SK-N-SH (cell line): Measurements from ENCODE around the gene ACSL3. TPM values are rescaled to one million over a fixed set of nuclear protein-coding genes. Genes with fewer than 3 reads are reported as not detected.

Source experiments
- CTCF ChIA-PET: fragments of 300-600, 350-600 bp; formaldehyde crosslinking; extraction: SDS; loops from one replicate; lab custom pipeline; 2021; lab: Yijun Ruan, JAX
- POLR2A ChIA-PET: fragments of 350-600 bp; sonication (Branson Sonifier 250); formaldehyde crosslinking; extraction: SDS; loops from one replicate; lab custom pipeline; 2020; ENCODE audit warnings: antibody characterized with exemption, inconsistent platforms; lab: Yijun Ruan, JAX
- DNase-seq: peaks from one replicate; pipeline ENCODE4 v3.0.0; 2012
- H2AFZ ChIP-seq: fragments of 200-600 bp; sonication (generic); 2 replicates; pipeline ENCODE4 v1.8.1; 2016; ENCODE audit warnings: antibody characterized with exemption, mild to moderate bottlenecking, low read depth
- H3F3A ChIP-seq: fragments of 200-600 bp; sonication (generic); replicated peaks from 2 replicates; pipeline ENCODE3; 2016; ENCODE audit warnings: antibody characterized with exemption, mild to moderate bottlenecking; ENCODE audit not compliant: insufficient read depth
- H3K27ac ChIP-seq, 2 experiments: fragments of 200-500 bp in 1 of 2; fragments of 200-600 bp in 1 of 2; sonication (Bioruptor generic) in 1 of 2; sonication (generic), shearing (Covaris generic) in 1 of 2; 2 replicates each; pipeline versions ENCODE4 v1.5.1 to v1.6.1; 2014 to 2016; ENCODE audit warnings: low read depth in 2 of 2, inconsistent platforms in 1 of 2, low read length in 1 of 2, mild to moderate bottlenecking in 1 of 2, mixed read lengths in 1 of 2
- H3K27me3 ChIP-seq: fragments of 200-600 bp; sonication (generic), shearing (Covaris generic); 2 replicates; pipeline ENCODE4 v1.6.1; 2016; ENCODE audit warnings: mixed run types; ENCODE audit not compliant: insufficient read depth
- H3K36me3 ChIP-seq, 2 experiments: fragments of 200-500 bp in 1 of 2; fragments of 200-600 bp in 1 of 2; sonication (Bioruptor generic) in 1 of 2; sonication (generic) in 1 of 2; replicated peaks in 1 of 2; 2 replicates each; pipeline versions ENCODE3 to v1.5.1; 2014 to 2016; ENCODE audit warnings: low read length in 1 of 2, mild to moderate bottlenecking in 1 of 2; ENCODE audit not compliant: insufficient read depth in 2 of 2, control insufficient read depth in 1 of 2
- H3K4me1 ChIP-seq, 2 experiments: fragments of 200-500 bp in 1 of 2; fragments of 200-600 bp in 1 of 2; sonication (Bioruptor generic) in 1 of 2; sonication (generic), shearing (Covaris generic) in 1 of 2; 2 replicates each; pipeline versions ENCODE4 v1.5.1 to v1.6.1; 2014 to 2016; ENCODE audit warnings: low read depth in 1 of 2, low read length in 1 of 2, mixed run types in 1 of 2; ENCODE audit not compliant: insufficient read depth in 2 of 2, control insufficient read depth in 1 of 2
- H3K4me2 ChIP-seq: fragments of 200-600 bp; sonication (generic), shearing (Covaris generic); 2 replicates; pipeline ENCODE4 v1.6.1; 2017; ENCODE audit warnings: mixed run types
- H3K4me3 ChIP-seq, 2 experiments: fragments of 200-500 bp in 1 of 2; fragments of 200-600 bp in 1 of 2; sonication (Bioruptor generic) in 1 of 2; sonication (generic), shearing (Covaris generic) in 1 of 2; 2 replicates each; pipeline versions ENCODE4 v1.5.1 to v1.8.1; 2014 to 2016; ENCODE audit warnings: low read depth in 2 of 2, inconsistent platforms in 1 of 2, low read length in 1 of 2, mild to moderate bottlenecking in 1 of 2, mixed read lengths in 1 of 2, moderate library complexity in 1 of 2
- H3K79me2 ChIP-seq: fragments of 200-600 bp; sonication (generic); 2 replicates; pipeline ENCODE4 v1.8.1; 2017; ENCODE audit warnings: mild to moderate bottlenecking; ENCODE audit not compliant: insufficient read depth
- H3K9ac ChIP-seq: fragments of 200-600 bp; sonication (generic); 2 replicates; pipeline ENCODE4 v1.6.1; 2017; ENCODE audit warnings: mixed run types
- H3K9me2 ChIP-seq: fragments of 200-600 bp; sonication (generic); 2 replicates; pipeline ENCODE4 v1.6.1; 2017; ENCODE audit warnings: mixed run types
- H3K9me3 ChIP-seq: fragments of 200-600 bp; sonication (generic); 2 replicates; pipeline ENCODE4 v1.6.1; 2017; ENCODE audit warnings: mixed run types, mild to moderate bottlenecking, moderate library complexity
- H4K20me1 ChIP-seq: fragments of 200-600 bp; sonication (generic); 2 replicates; pipeline ENCODE4 v1.6.1; 2017; ENCODE audit warnings: mild to moderate bottlenecking, mixed run types; ENCODE audit not compliant: insufficient read depth
- CTCF ChIP-seq: fragments of 200-600 bp; sonication (generic); IDR thresholded peaks from 2 replicates; pipeline ENCODE4 v1.6.1; 2017; ENCODE audit warnings: antibody characterized with exemption, mild to moderate bottlenecking, moderate library complexity
- ELF1 ChIP-seq: IDR thresholded peaks from 2 replicates; pipeline ENCODE4 v1.4.0; 2012
- EP300 ChIP-seq, 2 experiments: IDR thresholded peaks; 2 replicates each; pipeline versions ENCODE4 v1.4.0 to v1.6.1; 2012; ENCODE audit warnings: borderline replicate concordance in 1 of 2, low read depth in 1 of 2, low read length in 1 of 2
- EZH2phosphoT487 ChIP-seq: fragments of 200-600 bp; sonication (generic); IDR thresholded peaks from 2 replicates; pipeline ENCODE4 v1.6.1; 2017; ENCODE audit warnings: low read depth, mixed run types, mild to moderate bottlenecking, antibody characterized with exemption, moderate library complexity, borderline replicate concordance
- FOSL2 ChIP-seq: IDR thresholded peaks from 2 replicates; pipeline ENCODE4 v1.4.0; 2012; ENCODE audit warnings: low read depth, mild to moderate bottlenecking, moderate library complexity, borderline replicate concordance
- FOXJ3 ChIP-seq: sonication (generic); formaldehyde crosslinking; IDR thresholded peaks from 2 replicates; pipeline ENCODE4 v1.5.1; 2020; ENCODE audit warnings: mild to moderate bottlenecking, missing genetic modification reagents
- FOXM1 ChIP-seq: IDR thresholded peaks from 2 replicates; pipeline ENCODE4 v1.4.0; 2012; ENCODE audit warnings: low read depth, mild to moderate bottlenecking
- GABPA ChIP-seq: IDR thresholded peaks from 2 replicates; pipeline ENCODE4 v1.4.0; 2012; ENCODE audit warnings: low read depth, mild to moderate bottlenecking
- NRF1 ChIP-seq: IDR thresholded peaks from 2 replicates; pipeline ENCODE4 v1.6.1; 2012; ENCODE audit warnings: low read depth, mild to moderate bottlenecking, low read length
- PBX3 ChIP-seq: IDR thresholded peaks from 2 replicates; pipeline ENCODE4; 2012
- REST ChIP-seq: IDR thresholded peaks from 2 replicates; pipeline ENCODE4 v1.6.1; 2012; ENCODE audit warnings: mild to moderate bottlenecking, low read depth, low read length, moderate library complexity
- TAF1 ChIP-seq: IDR thresholded peaks from 2 replicates; pipeline ENCODE4 v1.6.1; 2012; ENCODE audit warnings: low read depth, mild to moderate bottlenecking, low read length, moderate library complexity, borderline replicate concordance
- TCF12 ChIP-seq: IDR thresholded peaks from 2 replicates; pipeline ENCODE4 v1.4.0; 2012
- TEAD4 ChIP-seq: IDR thresholded peaks from 2 replicates; pipeline ENCODE4 v1.4.0; 2012; ENCODE audit warnings: mild to moderate bottlenecking, borderline replicate concordance; ENCODE audit not compliant: insufficient read depth
- YY1 ChIP-seq: IDR thresholded peaks from 2 replicates; pipeline ENCODE4 v1.4.0; 2012; ENCODE audit warnings: low read depth, mild to moderate bottlenecking
- ZBTB33 ChIP-seq: IDR thresholded peaks from 2 replicates; pipeline ENCODE4 v1.4.0; 2012; ENCODE audit warnings: low read depth, borderline replicate concordance
- WGBS: methylation state at CpG from one replicate; pipeline ENCODE4 v1.1.6; 2017; ENCODE audit warnings: low lambda C conversion rate; 5-methylcytosine and 5-hydroxymethylcytosine counted together
- polyA plus RNA-seq, 3 experiments: library from polyadenylated mRNA; depleted of rRNA; stranded (reverse); fragments of >200 nt; gene quantifications; 2 replicates each; pipeline ENCODE4 v1.2.3, GENCODE V29; 2012
- TF ChIP-seq, protein P1 (sequence below): fragments of 150-350 bp; IDR thresholded peaks from 2 replicates; pipeline ENCODE4 v1.6.1; 2016; ENCODE audit warnings: mild to moderate bottlenecking, low read depth, low read length

ACSL3 gene
- polyA plus RNA-seq, 1 of the 3 experiments (the other 2 are of a cell fraction): 15.7 TPM

DNA sequence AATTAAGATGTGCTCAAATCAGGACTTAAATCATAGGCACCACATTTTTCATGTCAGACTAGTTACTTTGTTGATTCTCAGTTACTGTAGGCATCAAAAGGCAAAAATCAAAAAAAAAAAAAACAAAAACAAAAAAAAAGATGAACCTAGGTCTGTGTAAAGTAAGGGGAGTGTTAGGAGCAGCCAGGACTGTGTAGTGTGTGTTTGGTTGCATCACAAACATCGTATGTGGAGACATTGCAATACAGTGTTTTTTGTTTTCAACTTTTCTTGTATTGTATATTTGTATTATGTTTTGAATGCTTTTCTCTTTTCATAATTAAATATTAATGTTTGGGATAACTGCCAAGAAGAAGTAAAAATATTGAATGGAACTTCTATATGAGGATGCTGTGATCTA is 82.1 kb downstream of the ACSL3 start:
- POLR2A ChIA-PET: no interaction called here
- CTCF ChIA-PET: no interaction called here
- H3K9me3 ChIP-seq: peaks cover 8% of the 10 kb centered on the region
- 0 out of 2 replicates have a peak overlapping the region, but pooled peaks have one; percentile 39 for H3K4me2 ChIP-seq
- peaks cover 28 to 31% of the 10 kb centered on the region in 2 experiments for H3K36me3 ChIP-seq
- no peak overlapping the region for H3K4me3 ChIP-seq
- H3F3A ChIP-seq: peaks cover 25% of the 10 kb centered on the region
- H3K4me1 ChIP-seq: peaks cover 4 to 33% of the 10 kb centered on the region in 2 experiments; a peak in 3 of 4 replicates
- no peak for DNase-seq
- no peak overlapping the region for H2AFZ ChIP-seq
- WGBS: 91% methylated on average over 1 of the region's 1 CpG
- H4K20me1 ChIP-seq: no peaks in the 10 kb centered on the region
- no peak for TF ChIP-seq YY1
- TF ChIP-seq FOSL2: no peak
- TF ChIP-seq TEAD4: no peak
- no peak for TF ChIP-seq REST
- TF ChIP-seq NRF1: no peak
- TF ChIP-seq CTCF: no peak
- no peak for TF ChIP-seq ELF1
- peak overlapping the region in 1 of 2 experiments; percentile 68; a peak in 3 of 4 replicates for H3K27ac ChIP-seq
- H3K79me2 ChIP-seq: no peaks in the 10 kb centered on the region; the same call in 1 of the 2 replicates
- no peaks in the 10 kb centered on the region for H3K9me2 ChIP-seq
- no peak overlapping the region for H3K9ac ChIP-seq
- no peaks in the 10 kb centered on the region for H3K27me3 ChIP-seq

- ChIA-PET POLR2A (no interaction called here), CTCF (interaction anchor here (0.6 to 1.2 kb wide), 3 partner anchors 195 to 254 kb away, joined by 3 to 4 read pairs (median 3); no protein-coding TSS in a partner anchor)
- H3K36me3 ChIP-seq: peaks cover 20 to 23% of the 10 kb centered on the region in 2 experiments
- no peak overlapping the region for H2AFZ ChIP-seq
- peaks cover 4 to 33% of the 10 kb centered on the region in 2 experiments; a peak in 3 of 4 replicates for H3K4me1 ChIP-seq
- peaks cover 23% of the 10 kb centered on the region for H3F3A ChIP-seq
- H3K4me3 ChIP-seq: no peak overlapping the region
- 0 out of 2 replicates have a peak overlapping the region, but pooled peaks have one; percentile 39 for H3K4me2 ChIP-seq
- no peaks in the 10 kb centered on the region for H3K9me2 ChIP-seq
- DNase-seq: no peak
- H4K20me1 ChIP-seq: no peaks in the 10 kb centered on the region
- H3K9ac ChIP-seq: peak overlapping the region; percentile 43; the same call in 1 of the 2 replicates
- no peaks in the 10 kb centered on the region; the same call in 1 of the 2 replicates for H3K79me2 ChIP-seq
- H3K9me3 ChIP-seq: peaks cover 2% of the 10 kb centered on the region
- H3K27me3 ChIP-seq: no peaks in the 10 kb centered on the region
- H3K27ac ChIP-seq: peak overlapping the region; percentile 8 to 68
- 30% methylated on average over 1 of the region's 1 CpG for WGBS
- peak; percentile 34 for TF ChIP-seq PBX3
- TF ChIP-seq, protein P1, sequence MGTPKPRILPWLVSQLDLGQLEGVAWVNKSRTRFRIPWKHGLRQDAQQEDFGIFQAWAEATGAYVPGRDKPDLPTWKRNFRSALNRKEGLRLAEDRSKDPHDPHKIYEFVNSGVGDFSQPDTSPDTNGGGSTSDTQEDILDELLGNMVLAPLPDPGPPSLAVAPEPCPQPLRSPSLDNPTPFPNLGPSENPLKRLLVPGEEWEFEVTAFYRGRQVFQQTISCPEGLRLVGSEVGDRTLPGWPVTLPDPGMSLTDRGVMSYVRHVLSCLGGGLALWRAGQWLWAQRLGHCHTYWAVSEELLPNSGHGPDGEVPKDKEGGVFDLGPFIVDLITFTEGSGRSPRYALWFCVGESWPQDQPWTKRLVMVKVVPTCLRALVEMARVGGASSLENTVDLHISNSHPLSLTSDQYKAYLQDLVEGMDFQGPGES: no peak
- TF ChIP-seq TCF12: peak; percentile 20; the same call in 1 of the 2 replicates
- no peak for TF ChIP-seq FOXM1
- TF ChIP-seq EZH2phosphoT487: no peak
- no peak for TF ChIP-seq ZBTB33
- TF ChIP-seq TAF1: no peak
- TF ChIP-seq GABPA: no peak
- peak in 1 of 2 experiments; percentile 59; a peak in 1 of 4 replicates for TF ChIP-seq EP300 (IDR thresholded peaks at IDR 0.05; ENCODE audit: borderline replicate concordance in 1 of 2, low read depth in 1 of 2, low read length in 1 of 2)
- no peak for TF ChIP-seq FOXJ3 (CRISPR knock-in tag)
- TF ChIP-seq TEAD4: 0 out of 2 replicates have a peak, but pooled peaks have one; percentile 24
These were observed 83.0 kb downstream of the ACSL3 start for GRCh38 chr2:222943820-222944219.
